GM18520 (cell line): Measurements from ENCODE around the gene ATF4.

ENCODE experiments used
- ATAC-seq: cut with Tn5 transposase; IDR thresholded peaks from one replicate; pipeline ENCODE4 v1.9.1; 2021; ENCODE audit not compliant: unreplicated experiment

Gene ATF4

GRCh38 chr22:39528080-39528661 is 7.8 kb downstream of the ATF4 start:
- no peak for ATAC-seq

DNA sequence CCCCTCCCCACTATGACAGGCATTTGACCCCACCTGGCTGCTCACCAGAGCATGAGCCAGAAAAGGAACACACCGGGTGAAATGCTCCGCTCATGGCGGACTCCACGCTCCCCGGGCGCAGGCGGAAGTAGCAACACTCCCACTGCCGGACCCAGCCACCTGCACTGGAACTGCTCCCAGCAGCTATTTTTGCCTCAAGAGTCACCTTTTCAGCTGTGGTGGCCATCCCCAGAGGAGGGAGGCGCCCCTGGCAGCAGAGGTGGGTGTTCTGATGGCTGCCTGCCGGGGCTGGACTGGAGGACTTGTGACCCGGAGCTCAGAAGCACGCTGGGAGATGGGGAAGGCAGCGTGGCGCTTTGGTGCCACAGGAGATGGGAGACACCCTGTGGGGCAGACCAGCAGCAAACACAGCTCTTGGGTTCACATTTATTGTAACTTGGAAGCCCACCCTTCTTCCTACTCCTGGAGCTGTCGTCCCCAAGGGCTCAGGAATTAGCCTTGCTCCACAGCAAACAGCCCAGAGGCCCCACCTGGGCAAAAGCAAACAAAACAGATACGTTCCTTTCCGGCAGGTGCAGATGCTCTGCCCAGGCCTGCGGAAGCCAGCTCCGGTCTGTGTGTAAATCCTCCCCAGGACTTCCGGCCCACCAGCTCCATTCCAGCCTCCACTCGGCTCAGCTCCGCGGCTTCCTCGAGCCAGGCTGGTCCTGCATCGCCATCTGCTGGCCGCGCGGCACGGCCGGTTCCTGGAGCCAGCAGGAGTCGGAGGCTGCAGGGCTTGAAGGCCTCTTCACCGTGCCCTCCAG is 8.5 kb downstream of the ATF4 start:
- ATAC-seq: peak; percentile 21

DNA sequence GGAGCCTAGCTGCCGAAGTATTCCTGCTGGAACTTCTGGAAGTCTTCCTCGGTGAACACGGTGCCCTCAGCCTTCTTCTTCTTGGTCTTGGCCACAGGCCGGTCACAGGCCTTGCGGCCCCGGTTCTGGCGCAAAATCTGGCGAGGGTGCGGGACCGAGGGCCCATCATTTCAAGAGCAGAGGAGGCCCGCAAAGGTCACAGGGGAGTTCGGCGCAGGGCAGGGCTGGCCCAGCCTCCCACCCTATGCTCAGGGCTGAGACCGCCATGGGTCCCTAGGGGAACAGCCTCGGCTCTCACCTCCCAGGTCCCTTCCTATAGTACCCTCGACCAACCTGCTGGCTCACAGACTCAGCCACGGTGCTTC is 9.1 kb downstream of the ATF4 start:
- ATAC-seq: no peak

DNA sequence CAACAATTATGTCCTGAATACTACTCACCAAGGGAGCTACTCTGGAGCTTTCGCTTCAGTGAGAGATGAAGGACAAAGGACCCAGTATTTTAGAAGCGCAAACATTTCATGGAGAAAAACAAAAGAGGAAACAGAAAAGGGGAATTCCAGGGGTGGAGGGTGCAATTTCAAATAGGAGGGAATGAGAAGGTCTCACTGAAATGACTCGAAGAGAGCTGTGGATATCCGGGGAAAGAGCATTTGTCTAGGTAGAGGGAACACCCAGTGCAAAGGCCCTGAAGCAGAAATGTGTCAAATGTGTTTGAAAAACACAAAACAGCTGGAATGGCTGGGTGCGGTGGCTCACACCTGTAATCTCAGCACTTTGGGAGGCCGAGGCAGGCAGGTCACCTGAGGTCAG is 9.8 kb downstream of the ATF4 start:
- ATAC-seq: no peak

- ATAC-seq: no peak
These were observed 10.4 kb downstream of the ATF4 start for GRCh38 chr22:39530692-39531331.

DNA sequence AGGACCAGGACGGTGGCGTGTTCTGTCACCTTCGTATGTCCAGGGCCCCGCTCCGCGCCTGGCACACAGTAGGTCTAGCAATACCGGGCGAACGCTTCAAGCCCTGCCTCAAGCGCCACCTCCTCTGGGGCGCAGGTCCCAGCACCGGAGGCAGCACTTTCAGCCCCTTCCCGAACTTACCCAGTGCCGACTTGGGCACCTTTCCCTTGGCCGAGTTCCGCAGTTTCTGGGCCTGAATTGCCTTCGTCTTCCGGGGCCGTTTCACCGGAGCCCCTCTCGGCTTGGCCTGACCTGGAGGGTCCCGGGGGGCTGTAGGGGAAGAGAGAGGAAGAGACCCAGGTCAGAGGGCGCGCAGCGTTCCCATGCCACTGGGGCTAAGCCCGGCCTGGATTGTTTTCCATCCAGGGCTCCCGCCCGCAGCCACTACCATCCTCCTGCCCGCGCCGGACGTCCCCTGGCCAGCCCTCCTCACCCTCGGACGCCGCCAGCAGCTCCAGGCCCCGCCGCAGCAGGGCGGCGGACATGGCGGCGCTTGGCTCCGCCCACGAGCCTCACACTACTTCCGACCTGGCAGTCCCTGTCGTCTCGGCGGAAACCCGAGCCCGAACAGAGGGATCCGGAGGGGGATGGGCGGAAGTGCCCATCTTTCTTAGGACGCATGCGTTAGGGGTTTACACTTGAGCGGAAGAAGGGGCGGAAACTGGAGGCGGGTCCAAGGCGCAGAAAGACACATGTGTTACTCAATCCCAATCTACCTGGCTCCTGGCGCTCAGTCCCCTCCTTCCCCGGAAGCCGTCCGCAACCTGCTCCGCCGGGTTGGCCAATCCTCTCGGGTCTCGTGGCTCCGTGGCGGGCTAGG is 12.1 kb downstream of the ATF4 start, which contains the start of gene RPS19BP1:
TSS of gene RPS19BP1 (minus strand) at position 534 of the 859 bp plus-strand sequence. CDS start at position 524, 10 bp downstream.
- peak; percentile 76 for ATAC-seq

- no peak for ATAC-seq
These were observed 13.7 kb downstream of the ATF4 start for GRCh38 chr22:39534092-39534506.

- no peak for ATAC-seq
These were observed 14.4 kb downstream of the ATF4 start for GRCh38 chr22:39534591-39535356.

GRCh38 chr22:39535357-39535725 is 15.0 kb downstream of the ATF4 start:
- ATAC-seq: no peak

DNA sequence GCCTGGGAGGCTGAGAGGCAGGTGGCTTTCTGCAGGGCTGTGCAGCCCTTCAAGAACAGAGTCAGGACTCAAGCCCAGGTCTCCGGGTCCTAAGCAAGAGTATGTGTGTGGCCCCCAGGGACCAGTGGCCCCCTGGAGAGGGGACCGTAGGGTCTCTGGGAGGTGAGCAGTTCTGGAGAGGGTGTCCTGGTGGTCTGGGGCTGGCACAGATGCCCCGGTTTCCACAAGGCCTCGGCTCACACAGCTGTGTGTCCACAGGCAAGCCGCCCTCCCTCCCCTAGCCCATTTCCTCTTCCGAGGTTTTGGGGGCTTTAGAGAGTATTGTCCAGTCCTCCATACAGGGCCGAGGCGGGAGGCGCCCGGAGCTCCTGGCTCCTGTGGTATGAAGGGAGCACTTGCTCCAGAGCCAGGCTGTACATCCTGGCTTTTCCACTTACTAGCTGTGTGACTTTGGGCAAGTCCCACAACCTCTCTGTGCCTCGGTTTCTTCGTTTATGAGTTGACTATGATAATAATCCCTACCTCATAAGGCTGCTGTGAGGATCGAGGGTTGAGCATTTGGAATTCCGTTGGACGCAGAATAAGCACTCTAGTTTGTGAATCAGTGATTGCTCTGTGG is 15.6 kb downstream of the ATF4 start:
- no peak for ATAC-seq

- no peak for ATAC-seq
These were observed 16.3 kb downstream of the ATF4 start for GRCh38 chr22:39536711-39537110.

DNA sequence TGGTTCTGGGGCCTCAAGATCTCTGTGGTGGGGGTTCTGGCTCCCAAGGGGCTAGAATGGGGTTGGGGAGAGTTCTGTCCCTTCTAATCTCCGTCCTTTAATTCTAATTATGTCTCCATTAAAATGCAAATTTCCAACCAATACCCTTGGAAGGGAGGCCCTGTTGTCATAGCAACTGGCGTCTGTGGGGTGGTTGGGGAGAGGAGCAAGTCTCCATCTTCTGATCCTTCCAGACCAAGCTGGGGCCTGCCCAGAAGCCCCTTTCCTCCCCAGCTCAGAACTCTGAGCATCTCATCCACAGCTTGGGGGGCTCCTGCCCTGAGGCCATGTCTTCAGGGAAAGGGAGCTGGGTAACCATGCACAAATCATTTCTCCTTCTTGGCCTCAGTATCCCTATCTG is 17.6 kb downstream of the ATF4 start:
- no peak for ATAC-seq

DNA sequence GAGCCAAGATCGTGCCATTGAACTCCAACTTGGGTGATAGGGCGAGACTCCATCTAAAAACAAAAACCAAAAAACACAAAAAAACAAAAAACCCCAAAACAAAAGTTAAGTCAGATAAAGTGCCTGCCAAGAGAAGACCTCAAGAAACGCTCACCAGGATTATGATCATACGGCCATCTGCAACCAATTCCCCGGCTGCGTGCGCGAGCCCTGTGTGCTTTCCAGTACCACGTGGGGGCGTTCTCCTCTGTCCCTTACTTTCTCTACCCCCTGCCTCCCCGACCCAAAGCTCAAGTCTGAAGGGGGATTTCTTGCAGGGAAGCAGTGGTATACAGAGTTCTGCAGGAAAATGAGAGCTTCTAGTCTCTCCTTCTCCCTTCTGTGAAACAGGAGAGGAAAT is 22.7 kb downstream of the ATF4 start:
- no peak for ATAC-seq

- ATAC-seq: no peak
These were observed 25.3 kb downstream of the ATF4 start for GRCh38 chr22:39545386-39546365.

GRCh38 chr22:39546889-39547586 is 26.7 kb downstream of the ATF4 start:
- ATAC-seq: no peak

DNA sequence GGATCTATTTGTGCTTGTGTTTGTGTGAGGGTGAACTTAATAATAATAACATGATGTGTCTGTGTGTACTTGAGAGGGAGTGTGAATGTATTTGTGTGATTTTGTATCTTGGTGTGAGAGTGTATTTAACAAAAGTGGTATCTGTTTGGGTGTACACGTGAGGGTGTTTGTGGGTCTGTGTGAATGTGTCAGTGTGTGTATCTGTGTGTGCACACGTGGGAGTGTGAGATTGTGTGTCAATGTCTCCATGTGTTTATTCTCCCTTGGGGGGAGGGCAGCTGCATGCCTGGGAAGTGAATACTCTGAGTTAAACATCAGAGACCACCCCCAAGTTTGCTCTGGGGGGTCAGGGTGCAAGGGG is 27.2 kb downstream of the ATF4 start:
- no peak for ATAC-seq

DNA sequence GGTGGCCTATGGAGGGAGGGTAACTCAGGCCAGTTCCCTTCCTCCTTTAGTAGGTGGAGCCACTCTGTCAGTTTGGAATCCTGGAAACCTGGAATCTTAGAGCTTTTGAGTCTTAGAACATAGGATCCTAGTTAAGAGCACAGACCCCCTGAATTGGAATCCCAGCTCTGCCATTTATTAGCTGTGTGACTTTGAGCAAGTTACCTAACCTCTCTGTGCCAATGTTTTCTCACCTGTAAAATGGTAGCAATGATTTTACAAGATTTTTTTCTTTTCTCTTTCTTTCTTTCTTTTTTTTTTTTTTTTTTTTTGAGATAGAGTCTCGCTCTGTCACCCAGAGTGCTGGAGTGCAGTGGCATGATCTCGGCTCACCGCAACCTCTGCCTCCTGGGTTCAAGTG is 33.1 kb downstream of the ATF4 start:
- ATAC-seq: no peak

DNA sequence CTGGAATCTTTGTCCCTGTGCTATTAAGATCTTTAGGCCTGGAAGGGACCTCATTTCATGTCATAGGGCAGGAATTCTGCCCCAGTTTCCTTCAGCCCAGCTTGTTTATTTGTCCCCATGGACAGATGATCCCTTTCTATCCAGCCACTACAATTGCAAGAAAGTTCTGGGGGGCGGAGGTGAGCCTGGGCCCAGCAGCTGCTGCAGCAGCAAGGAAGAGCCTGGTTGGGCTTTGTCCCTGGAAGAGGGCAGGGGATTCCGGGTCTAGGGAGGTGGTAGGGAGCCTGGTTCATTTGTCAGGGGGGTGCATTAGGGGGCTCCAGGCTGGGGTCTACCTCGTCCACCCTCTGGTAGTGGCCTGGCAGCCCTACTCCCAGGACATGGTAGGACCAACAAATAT is 33.8 kb downstream of the ATF4 start:
- ATAC-seq: no peak
